Measurements from ENCODE around the gene UFM1. TPM values are rescaled to one million over a fixed set of nuclear protein-coding genes. Genes with fewer than 3 reads are reported as not detected.
"Not testable (repeated sequence)": the region's sequence is repeated elsewhere in the genome, so short reads cannot be mapped to it uniquely, and the experiment has no call there.

Gene UFM1
- total RNA-seq, 2 experiments from 2014 or later: 46.9 to 48.1 TPM

DNA sequence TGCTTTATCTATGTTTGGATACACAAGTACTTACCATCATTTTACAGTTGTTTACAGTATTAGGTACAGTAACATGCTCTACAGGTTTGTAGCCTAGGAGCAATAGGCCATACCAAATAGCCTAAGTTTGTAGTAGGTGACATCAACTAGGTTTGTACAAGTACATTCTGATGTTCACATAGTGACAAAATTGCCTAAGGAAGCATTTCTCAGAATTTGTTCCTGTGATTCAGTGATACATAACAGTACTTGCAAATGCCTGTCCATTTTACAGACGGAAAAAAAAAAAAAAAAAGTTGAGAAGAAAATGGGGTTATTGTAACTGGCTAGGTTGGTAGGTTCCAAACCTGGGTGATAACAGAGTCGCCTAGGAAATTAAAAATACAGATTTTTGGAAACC, 13.6 kb downstream of the UFM1 start:
- CTCF ChIA-PET: no interaction called here
- POLR2A ChIA-PET: no interaction called here

DNA sequence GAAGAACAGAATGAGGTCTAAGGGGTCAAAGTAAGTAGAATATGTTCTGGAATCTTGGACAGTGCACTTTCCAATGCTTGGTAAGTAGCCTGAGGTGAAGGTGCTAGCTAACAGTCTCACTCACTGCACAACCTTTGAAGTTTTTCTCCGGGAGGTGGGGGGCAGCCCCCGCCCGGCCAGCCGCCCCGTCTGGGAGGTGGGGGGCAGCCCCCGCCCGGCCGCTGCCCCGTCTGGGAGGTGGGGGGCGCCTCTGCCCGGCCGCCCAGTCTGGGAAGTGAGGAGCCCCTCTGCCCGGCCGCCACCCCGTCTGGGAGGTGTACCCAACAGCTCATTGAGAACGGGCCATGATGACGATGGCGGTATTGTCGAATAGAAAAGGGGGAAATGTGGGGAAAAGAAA, 14.1 kb downstream of the UFM1 start:
- POLR2A ChIA-PET, CTCF ChIA-PET: not testable (repeated sequence)

DNA sequence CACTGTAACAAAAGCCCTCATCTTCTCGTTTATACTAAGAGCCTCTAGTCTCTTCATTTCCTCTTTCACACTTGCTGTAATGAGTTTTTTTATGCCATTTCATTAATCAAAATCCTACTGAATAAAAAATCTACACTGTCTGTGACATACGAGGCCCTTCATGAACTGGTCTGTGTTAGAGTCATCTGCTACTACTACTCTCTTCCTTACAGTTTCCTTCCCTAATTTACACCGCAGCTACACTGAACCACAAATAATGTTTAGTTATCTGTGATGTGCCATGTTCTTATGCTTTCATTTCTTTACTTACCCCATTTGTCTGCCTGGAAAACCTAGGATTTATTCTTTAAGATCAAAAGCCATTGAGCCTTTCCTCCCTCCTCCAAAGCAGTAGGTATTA, 16.0 kb downstream of the UFM1 start:
- POLR2A ChIA-PET: no interaction called here
- CTCF ChIA-PET: no interaction called here

DNA sequence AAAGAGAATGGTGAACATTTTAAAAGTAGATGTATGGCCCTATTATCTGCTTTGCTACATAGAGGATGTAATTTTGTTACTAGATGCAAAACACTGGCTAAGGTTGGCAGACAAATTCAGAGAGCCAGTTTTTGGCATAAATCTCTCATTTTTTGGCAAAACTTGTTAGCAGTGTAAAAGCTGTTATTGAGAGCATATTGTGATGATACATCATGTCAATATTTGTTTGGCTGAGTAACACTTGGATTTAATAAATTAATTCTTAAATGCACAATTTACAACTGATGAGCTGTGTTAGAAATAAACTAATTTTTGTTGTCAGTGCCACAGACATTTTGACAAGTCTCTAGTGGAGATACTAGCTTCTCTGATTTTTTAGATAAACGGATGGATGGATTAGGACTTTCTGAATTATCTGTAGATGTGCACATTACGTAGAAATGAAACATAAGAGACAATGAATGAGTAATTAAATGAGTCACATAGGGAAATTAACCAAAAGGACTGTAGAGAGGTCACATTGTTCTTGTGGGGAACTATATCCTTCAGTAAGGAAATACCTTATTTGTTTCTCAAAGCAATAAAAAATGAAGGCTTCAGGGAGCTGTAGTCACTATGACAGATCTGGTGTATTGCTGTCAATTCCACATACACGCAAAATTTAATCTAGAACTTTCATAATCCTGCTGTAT, 17.4 kb downstream of the UFM1 start:
- CTCF ChIA-PET: no interaction called here
- POLR2A ChIA-PET: no interaction called here

DNA sequence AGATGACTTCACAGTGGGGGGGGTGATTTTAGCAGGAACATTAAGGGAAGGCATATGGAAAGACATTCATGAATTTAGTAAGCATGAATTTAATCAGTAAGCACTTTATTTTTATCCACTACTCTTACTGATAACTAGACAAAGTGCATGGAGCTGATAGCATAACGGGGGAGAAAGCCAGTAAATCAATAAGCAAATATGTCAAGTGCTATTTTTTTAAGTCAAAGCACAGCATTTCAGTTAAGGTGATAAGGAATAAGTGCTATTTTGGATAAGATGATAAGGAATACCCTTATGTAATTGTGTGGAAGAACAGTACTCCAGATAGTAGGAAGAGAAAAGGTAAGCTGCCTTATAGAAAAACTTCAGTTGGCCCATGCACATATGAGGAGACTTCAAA, 19.4 kb downstream of the UFM1 start:
- POLR2A ChIA-PET: no interaction called here
- CTCF ChIA-PET: interaction anchor here (0.6 kb wide), 1 partner anchor 20 kb away, joined by 3 read pairs; no protein-coding TSS in a partner anchor

DNA sequence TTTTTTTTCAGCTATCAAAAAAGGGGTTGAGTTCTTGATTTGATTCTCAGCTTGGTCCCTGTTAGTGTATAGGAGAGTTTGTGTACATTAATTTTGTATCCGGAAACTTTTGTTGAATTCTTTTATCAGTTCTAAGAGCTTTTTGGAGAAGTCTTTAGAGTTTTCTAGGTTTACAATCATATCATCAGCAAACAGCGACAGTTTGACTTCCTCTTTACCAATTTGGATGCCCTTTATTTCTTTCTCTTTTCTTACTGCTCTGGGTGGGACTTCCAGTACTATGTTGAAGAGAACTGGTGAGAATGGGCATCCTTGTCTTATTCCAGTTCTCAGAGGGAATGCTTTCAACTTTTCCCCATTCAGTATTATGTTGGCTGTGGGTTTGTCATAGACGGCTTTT, 20.4 kb downstream of the UFM1 start:
- CTCF ChIA-PET, POLR2A ChIA-PET: not testable (repeated sequence)

DNA sequence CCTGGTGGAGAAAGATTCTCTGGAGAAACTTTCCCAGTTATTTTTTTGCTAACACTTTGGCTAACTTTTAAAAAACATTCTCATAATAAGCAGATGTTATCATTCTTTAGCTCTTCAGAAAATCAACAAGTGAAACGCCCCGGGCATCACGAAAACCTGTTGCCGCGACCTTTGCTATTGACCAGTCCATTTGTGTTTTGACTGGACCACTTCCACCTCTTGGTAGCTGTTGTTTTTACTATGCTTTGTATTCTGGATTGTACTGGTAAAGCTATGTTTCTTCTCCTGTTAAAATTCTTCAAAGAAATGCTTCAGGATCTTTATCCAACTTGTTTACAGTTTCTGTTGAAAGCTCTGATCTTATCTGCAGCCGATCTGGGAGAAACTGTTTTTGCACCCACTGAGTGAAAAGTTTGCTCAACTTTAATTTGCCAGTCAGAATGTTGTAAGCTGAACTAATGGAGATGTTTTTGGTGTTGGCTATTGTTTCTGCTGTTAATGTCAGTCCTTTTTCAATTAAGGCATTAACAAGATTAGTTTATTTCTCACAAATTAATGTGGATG, 23.3 kb downstream of the UFM1 start:
- ChIA-PET CTCF (no interaction called here), POLR2A (no interaction called here)

DNA sequence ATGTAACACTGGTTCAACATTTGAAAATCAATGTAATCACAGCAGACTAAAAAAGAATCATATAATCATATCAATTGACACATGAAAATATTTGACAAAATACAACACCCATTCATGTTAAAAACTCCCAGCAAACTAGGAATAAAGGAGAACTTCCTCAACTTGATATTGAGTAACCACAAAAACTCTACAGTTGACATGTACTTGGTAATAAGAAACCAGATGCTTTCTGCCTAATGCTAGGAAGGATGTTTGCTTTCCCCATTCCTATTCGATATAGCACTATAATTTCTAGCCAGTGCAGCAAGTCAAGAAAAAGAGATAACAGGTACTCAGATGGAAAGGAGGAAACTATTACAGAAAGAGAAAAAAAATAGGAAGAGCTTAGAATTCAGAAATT, 26.9 kb downstream of the UFM1 start:
- ChIA-PET POLR2A (no interaction called here), CTCF (no interaction called here)

DNA sequence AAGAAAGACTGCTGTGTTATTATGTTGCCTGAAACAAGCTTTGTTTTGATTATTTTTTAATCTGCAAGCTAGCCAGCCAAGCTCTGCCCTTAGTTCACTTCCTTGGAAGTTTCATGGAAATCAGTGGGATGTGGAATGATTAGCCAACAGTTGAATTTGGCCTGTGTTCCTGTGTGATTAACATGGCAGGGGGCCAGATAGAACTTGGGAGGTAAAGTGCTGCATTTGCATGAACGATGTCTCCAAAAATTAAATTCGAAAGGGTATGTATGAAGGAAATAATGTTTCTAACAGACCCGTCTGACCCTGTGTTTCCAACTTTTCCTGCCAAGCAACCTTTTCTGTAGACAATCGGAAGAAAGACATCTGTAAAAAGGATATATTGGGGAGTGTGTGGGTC, 32.2 kb downstream of the UFM1 start:
- ChIA-PET CTCF (no interaction called here), POLR2A (no interaction called here)

DNA sequence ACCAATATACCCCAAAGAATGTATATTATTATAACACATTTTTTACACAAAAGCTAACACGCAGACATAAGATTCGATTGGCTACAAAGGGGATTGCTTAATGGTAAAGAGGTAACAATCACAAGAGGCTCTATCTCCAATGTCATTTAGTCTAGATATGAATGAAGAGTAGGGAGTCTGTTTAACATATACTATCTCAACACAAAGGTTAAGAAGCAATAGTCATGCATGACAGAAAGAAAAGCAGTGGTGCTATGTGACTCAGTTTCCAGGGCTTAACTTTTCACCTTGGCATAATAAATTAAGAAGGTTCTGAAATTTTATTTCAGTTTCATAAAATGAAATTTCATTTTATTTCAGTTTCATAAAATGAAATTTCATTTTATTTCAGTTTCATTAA, 33.3 kb downstream of the UFM1 start:
- CTCF ChIA-PET: no interaction called here
- POLR2A ChIA-PET: no interaction called here

DNA sequence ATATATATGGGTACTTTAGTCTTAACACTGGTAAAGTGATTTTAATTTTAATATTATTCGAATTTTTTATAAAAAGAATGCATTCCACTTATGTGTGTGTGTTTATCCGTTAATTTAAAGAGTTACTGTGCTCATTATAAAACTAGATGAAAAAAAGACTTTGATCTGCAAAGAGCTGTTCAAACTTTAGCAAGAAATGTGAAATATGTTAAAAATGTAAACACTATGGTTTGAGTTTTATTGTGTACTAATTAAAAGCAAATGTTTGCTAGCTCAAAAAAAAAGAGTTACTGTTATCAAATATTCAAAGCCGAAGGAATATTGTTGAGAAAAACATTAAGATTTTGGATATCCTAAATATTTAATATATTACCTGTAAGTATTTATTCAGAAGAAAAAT, 34.5 kb downstream of the UFM1 start:
- POLR2A ChIA-PET: no interaction called here
- CTCF ChIA-PET: no interaction called here

DNA sequence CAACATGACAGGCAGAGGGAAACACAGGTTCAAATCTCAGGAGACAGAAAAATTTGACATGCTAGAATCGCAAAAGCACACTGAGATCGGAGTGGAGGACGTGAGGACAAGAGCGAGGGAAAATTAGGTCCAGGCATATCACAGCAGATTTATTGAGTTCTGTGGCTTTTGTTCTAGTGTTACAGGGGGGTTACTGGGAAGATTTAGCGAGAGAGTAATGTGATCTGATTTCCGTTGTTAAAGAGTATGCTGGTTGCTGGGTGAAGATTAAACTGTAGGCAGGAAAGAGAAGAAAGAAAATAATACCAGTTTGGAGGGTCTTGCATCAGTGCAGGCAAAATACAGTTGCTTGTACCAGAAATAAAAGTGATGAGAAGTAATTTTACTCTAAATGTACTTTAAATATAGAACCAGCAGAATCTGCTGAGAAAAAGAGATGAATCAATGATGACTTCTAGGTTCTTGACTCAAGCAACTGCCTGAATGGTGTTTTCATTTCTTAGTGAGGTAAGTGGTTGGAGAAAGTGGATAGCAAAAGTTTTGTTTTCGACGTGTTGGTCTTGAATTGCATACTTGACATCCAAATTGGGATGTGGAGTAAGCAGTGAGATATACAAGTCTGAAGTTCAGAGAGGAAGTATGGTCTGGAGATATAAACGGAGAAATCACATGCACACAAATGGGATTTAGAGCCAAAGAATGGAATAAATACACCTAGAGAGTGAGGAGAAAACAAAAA, 35.7 kb downstream of the UFM1 start:
- CTCF ChIA-PET: no interaction called here
- POLR2A ChIA-PET: no interaction called here

DNA sequence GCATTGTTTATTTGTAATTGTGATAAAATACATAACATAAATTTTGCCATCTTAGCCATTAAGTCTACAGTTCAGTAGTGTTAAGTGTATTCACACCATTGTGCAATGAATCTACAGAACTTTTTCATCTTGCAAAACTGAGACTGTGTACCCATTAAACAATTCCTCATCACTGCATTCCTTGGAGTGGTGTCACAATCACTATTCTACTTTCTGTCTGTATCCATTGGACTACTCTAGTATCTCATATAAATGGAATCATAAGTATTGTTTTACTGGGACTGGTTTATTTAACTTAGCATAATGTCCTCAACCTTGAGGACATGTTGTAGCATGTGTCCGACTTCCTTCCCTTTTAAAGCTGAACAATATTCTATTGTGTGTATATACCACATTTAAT, 36.8 kb downstream of the UFM1 start:
- POLR2A ChIA-PET: no interaction called here

DNA sequence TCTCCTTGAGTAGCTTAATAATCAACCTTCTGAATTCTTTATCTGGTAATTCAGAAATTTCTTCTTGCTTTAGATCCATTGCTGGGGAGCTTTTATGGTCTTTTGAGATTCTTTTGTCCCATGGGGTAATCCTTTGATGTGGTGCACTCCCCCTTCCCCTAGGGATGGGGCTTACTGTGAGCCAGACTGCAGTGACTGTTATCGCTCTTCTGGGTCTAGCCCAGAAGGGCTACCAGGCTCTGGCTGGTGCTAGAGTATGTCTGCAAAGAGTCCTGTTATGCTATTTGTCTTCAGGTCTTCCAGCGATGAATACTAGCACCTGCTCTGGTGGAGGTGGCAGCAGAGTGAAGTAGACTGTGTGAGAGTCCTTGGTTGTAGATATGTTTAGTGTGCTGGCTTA, 41.7 kb downstream of the UFM1 start:
- ChIA-PET POLR2A (no interaction called here), CTCF (no interaction called here)

More for the DNA sequence above, 36.8 kb downstream of the UFM1 start:
- CTCF ChIA-PET: no interaction called here

DNA sequence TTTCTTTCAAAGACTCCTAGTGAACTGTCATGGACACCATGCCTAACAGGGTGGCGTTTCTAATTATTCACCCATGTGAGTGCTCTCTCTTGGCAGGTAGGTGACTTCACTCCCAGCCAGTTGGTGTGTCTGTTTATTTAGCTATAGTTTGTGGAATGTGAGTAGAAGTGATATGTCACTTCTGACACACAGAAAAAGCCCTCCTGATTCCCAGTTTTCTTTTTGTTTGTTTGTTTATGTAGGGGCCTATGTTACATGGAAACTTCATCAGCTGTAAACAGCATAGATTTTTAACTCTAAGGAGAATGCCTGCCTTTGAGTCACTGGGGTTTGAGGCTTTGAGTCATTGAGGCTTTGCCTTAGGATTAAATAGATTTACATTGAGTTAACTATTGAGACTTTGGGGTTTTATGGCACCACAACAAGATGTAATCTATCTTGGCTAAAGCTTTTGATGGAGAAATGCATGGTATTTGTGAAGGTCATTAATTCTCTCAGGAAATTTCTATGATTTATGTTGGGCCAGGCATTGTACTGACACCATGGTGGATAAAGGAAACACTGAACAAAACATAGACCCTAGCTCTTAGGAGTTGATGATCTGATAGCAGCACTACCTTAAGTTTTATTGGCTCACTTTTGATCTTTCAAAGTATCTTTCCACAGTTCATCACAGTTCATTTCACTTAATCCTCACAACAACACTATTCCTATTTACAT, 45.3 kb downstream of the UFM1 start:
- ChIA-PET CTCF (no interaction called here), POLR2A (no interaction called here)

DNA sequence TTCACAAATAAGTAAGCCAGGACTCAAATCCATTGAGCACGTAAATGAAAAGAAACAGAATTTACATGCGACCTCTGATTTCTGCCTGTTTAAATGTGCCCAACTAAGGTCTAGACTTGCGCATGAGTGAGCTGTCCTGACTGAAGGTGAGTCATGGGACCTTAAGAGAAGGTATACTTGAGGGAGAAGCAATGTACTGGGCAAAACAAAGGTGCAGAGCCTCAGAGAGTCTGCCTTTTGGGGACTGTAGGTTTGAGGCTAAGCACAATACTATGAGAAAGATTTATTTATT, 45.8 kb downstream of the UFM1 start:
- CTCF ChIA-PET: no interaction called here
- POLR2A ChIA-PET: no interaction called here

DNA sequence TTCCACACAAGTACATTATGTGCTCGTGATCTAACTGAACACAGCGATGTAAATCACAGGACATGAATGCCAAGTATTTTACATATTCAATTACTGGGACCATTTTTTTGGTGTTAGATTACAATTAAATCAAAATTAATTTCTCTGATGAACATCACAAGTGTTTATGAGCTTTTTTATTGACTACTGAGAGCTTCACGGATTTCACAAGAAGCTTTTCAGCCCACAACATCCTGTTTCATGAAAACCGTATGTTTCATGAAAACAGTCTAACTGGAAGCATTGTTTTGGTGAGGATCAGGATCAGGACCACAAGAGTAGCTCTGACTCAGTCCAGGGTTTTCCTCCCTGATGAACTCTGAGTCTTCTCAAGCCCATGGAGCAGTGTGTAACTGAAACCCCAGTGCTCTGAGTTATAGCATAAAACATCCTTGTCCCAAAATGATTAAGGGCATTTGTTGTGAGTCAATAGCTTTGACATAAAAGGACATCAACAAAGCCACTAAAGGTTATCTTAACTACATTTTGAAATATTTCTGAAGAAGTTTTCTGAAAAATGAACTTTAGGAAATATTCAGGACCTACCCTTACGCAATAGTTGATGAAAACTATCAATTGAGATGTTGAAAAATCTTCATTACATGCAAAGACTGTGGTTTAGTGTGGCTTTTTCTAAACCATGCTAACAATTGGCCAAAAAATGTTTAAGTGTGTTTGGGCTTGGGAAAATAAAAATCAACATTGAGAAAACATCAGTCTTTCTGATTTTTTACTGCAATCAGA, 49.3 kb downstream of the UFM1 start:
- CTCF ChIA-PET: no interaction called here
- POLR2A ChIA-PET: no interaction called here

DNA sequence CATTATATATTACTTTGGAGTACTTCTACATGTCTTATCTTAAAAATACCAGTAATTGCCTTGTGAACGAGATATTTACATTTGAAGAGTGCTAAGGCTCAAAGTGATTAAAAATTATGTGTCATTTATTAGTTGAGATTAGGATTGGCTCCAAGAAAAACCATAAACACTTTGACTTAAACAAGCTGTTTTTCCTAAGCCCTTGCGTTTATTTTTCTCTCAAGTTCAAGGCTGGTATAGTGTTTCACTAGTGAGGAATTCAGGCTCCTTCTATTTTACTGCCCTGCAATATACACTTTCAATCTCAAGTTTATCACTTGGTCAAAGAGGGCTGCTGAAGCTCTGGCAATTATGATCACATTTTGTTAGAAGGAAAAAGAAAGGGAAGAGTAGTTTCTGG, 49.9 kb downstream of the UFM1 start:
- POLR2A ChIA-PET: no interaction called here
- CTCF ChIA-PET: no interaction called here

DNA sequence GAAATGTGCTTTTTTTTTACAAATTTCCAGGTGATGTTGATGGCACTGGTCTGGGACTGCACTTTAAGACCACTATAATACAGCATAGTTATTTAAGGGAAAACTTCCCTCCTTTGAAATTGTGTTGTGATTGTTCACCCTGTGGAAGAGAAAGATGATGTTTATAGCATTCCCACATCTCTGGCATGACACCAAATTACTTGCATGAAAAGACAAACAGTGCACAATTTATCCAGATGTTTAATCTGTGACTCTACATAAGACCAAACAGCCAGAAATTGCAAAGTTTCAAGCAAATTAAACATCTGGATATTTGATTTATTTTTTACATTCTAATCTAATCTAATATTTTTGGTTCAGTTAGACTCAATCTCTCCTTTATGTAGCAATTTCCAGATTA, 51.6 kb downstream of the UFM1 start:
- ChIA-PET CTCF (no interaction called here), POLR2A (no interaction called here)

DNA sequence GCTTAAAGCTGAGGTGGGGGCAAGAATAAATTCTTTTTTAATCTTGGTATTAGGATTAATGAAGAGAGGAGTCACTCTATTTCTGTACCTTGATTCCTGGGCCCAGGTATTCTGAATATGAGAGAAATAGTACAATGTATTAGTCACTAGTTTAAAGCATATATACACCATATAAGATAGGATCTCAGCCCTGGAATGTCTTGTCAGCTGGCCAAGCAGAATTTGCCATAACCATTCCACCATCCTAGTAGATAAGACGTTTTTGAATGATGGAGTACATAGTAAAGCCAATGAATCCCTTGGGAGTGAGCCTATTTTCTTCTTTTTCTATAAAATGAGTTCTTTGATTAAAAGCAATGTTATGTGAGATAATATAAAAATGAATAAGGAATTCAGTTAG, 55.6 kb downstream of the UFM1 start:
- ChIA-PET POLR2A (no interaction called here), CTCF (no interaction called here)

DNA sequence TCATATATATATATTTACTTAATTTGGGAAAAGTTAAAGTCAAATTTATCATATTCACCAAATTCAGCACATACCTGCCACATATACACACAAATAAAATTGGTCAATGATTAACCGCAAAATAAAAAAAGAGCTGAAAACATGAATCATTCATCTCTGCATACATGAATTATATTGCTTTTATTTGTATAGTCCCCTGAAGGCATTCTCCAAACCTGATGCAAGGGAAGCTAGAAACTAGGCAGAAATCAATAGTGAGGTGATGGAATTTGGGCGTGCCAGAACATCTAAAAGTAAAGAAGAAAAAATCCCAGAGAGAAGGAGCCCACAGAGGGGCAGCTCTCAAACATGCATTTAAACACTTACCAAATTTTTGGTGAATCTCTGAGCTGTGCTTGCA, 60.1 kb downstream of the UFM1 start:
- ChIA-PET POLR2A (no interaction called here), CTCF (no interaction called here)

All from activated CD8-positive, alpha-beta memory T cell treated with anti-CD3 and anti-CD28 coated beads for 36 hours (primary cell).